Panc1 (cell line): ENCODE measurements around the gene RFTN1. TPM values are rescaled to one million over a fixed set of nuclear protein-coding genes. Genes with fewer than 3 reads are reported as not detected.

Experiments used
- ATAC-seq: fragments of 200-7000 bp; cut with Tn5 transposase; 2 replicates; pipeline ENCODE4 v1.9.1; 2020; ENCODE audit warnings: mild to moderate bottlenecking, moderate library complexity
- BruUV-seq: library from RNA; stranded (reverse); fragments of 400-500 nt; replicated peaks from 2 replicates; lab custom pipeline; 2021; lab: Mats Ljungman, UMichigan
- CTCF ChIA-PET: fragments of 300-600 bp; sonication (Branson Sonifier 250); formaldehyde crosslinking; loops from one replicate; lab custom pipeline; 2022; ENCODE audit warnings: antibody characterized with exemption; lab: Charles Lee
- POLR2A ChIA-PET: fragments of 300-600 bp; sonication (Branson Sonifier 250); formaldehyde crosslinking; loops from one replicate; lab custom pipeline; 2022; ENCODE audit warnings: antibody characterized with exemption; lab: Charles Lee
- DNase-seq: peaks from one replicate; pipeline ENCODE4 v3.0.0-alpha.2; 2010; ENCODE audit warnings: low read depth, low spot score
- H3K27ac ChIP-seq: 2 replicates; pipeline ENCODE4 v1.5.1; 2011; ENCODE audit warnings: mild to moderate bottlenecking, low read length, inconsistent platforms
- H3K27me3 ChIP-seq: fragments of 200-500 bp; sonication (Bioruptor generic); 2 replicates; pipeline ENCODE4 v1.6.0; 2014; ENCODE audit warnings: low read length, inconsistent platforms; ENCODE audit not compliant: control insufficient read depth, insufficient read depth
- H3K36me3 ChIP-seq: fragments of 200-500 bp; sonication (Bioruptor generic); 2 replicates; pipeline ENCODE4 v1.5.1; 2014; ENCODE audit warnings: inconsistent platforms, mild to moderate bottlenecking, low read length, moderate library complexity; ENCODE audit not compliant: control insufficient read depth, insufficient read depth
- H3K4me1 ChIP-seq: 2 replicates; pipeline ENCODE4 v1.5.1; 2011; ENCODE audit warnings: inconsistent platforms, mild to moderate bottlenecking, low read length, moderate library complexity; ENCODE audit not compliant: control insufficient read depth, insufficient read depth
- H3K4me3 ChIP-seq, 2 experiments: 2 replicates each; pipeline ENCODE4 v1.5.1; 2011 to 2012; ENCODE audit warnings: low read depth in 2 of 2, low read length in 2 of 2, mild to moderate bottlenecking in 2 of 2, inconsistent platforms in 1 of 2, moderate library complexity in 1 of 2
- H3K9me3 ChIP-seq: fragments of 200-500 bp; sonication (Bioruptor generic); 2 replicates; pipeline ENCODE4 v1.5.1; 2014; ENCODE audit warnings: low read depth, mild to moderate bottlenecking, inconsistent platforms, low read length, moderate library complexity; ENCODE audit not compliant: control insufficient read depth, insufficient read depth
- POLR2AphosphoS5 ChIP-seq: IDR thresholded peaks from 2 replicates; pipeline ENCODE4 v1.6.1; 2012; ENCODE audit warnings: mild to moderate bottlenecking, low read depth, low read length, moderate library complexity
- REST ChIP-seq, 2 experiments: IDR thresholded peaks; 2 replicates each; pipeline ENCODE4 v1.6.1; 2011 to 2012; ENCODE audit warnings: low read depth in 2 of 2, control low read depth in 1 of 2, low read length in 1 of 2, mild to moderate bottlenecking in 1 of 2, moderate library complexity in 1 of 2; ENCODE audit not compliant: insufficient read depth in 1 of 2
- SIN3A ChIP-seq: IDR thresholded peaks from 2 replicates; pipeline ENCODE4 v1.6.1; 2012; ENCODE audit warnings: low read depth, mild to moderate bottlenecking, low read length, moderate library complexity, borderline replicate concordance; ENCODE audit not compliant: insufficient read depth
- TCF7L2 ChIP-seq: IDR thresholded peaks from 2 replicates; pipeline ENCODE4 v1.6.1; 2011; ENCODE audit warnings: mild to moderate bottlenecking, low read depth, low read length, inconsistent platforms
- in situ Hi-C: cut with HindIII; loops from 2 replicates; pipeline ENCODE4 v1.10.0; 2016; ENCODE audit warnings: low sequenced_read_pairs, low pct_unique_long_range_greater_than_20kb
- intact Hi-C: fragments of 100-400 bp; cut with micrococcal nuclease; formaldehyde crosslinking; loops from one replicate; pipeline ENCODE4 v1.10.0; 2022; ENCODE audit not compliant: unreplicated experiment
- total RNA-seq: library from RNA; stranded (reverse); gene quantifications from one replicate; pipeline ENCODE4 v1.2.1, GENCODE V29; 2021; ENCODE audit not compliant: unreplicated experiment
- TF ChIP-seq, protein P1 (sequence below): fragments of 450-650 bp; IDR thresholded peaks from 2 replicates; pipeline ENCODE4 v1.5.1; 2017; ENCODE audit warnings: mild to moderate bottlenecking

Gene RFTN1
- total RNA-seq, 1 experiment from 2014 or later: 0.90 TPM

DNA sequence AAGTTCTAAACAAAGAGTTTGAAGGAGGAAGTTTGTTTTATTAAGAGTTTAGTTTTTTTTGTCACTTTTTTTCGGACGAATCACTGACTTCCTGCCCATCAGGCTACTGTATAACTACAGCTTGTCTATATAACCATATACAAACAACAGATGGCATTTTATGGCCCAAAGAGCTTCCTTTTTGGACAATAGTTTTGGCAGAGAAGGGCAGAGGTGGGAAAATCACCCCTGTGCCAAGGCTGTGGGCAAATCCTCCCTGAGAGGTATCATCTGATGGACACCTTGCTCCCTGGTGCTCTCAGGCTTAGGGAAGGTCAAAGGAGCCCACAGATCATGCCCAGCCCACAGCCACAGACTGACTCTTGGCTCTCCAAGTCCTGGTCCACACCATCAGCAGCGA lies 135.1 kb downstream of the RFTN1 start:
- H3K4me3 ChIP-seq: no peak overlapping the region
- no peaks in the 10 kb centered on the region for H3K4me1 ChIP-seq
- in situ Hi-C loops: no loop called here
- H3K27ac ChIP-seq: no peak overlapping the region
- POLR2A ChIA-PET: no interaction called here
- ATAC-seq: no peak
- no peaks in the 10 kb centered on the region for H3K36me3 ChIP-seq
- CTCF ChIA-PET: no interaction called here
- DNase-seq: no peak
- no peak for TF ChIP-seq TCF7L2
- TF ChIP-seq REST (IDR thresholded peaks at IDR 0.05; ENCODE audit: insufficient read depth in 1 of 2, low read depth in 2 of 2, low read length in 1 of 2): no peak
- TF ChIP-seq, protein P1, sequence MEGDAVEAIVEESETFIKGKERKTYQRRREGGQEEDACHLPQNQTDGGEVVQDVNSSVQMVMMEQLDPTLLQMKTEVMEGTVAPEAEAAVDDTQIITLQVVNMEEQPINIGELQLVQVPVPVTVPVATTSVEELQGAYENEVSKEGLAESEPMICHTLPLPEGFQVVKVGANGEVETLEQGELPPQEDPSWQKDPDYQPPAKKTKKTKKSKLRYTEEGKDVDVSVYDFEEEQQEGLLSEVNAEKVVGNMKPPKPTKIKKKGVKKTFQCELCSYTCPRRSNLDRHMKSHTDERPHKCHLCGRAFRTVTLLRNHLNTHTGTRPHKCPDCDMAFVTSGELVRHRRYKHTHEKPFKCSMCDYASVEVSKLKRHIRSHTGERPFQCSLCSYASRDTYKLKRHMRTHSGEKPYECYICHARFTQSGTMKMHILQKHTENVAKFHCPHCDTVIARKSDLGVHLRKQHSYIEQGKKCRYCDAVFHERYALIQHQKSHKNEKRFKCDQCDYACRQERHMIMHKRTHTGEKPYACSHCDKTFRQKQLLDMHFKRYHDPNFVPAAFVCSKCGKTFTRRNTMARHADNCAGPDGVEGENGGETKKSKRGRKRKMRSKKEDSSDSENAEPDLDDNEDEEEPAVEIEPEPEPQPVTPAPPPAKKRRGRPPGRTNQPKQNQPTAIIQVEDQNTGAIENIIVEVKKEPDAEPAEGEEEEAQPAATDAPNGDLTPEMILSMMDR: no peak
- no peak for TF ChIP-seq POLR2AphosphoS5
- no peak for TF ChIP-seq SIN3A
- intact Hi-C loops: no loop called here
- no TSS peak for BruUV-seq
- H3K9me3 ChIP-seq: no peaks in the 10 kb centered on the region
- H3K27me3 ChIP-seq: no peaks in the 10 kb centered on the region

DNA sequence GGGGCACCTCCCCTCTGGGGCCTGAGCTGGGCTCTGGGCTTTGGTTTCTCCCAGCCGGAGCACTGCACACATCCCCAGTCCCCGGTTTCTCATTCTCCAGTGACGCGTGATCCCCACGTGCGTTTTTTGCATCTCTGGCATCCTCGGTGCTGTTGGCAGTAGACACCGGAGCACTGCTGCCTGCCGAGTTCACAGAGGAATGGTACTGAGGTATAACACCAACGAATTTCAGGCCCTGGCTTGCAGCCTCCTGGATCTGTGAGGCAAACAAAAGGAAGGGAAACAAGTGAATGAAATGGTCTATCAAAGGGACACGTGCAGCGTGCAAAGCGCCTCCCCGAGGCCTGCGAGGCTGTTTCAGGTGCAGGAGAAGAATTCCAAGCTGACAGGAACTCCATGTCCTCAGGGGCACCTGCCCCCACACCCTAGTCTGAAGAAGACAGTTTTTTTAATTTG lies 135.6 kb downstream of the RFTN1 start:
- H3K27me3 ChIP-seq: no peaks in the 10 kb centered on the region
- in situ Hi-C loops: no loop called here
- BruUV-seq: no TSS peak
- intact Hi-C loops: no loop called here
- no peaks in the 10 kb centered on the region for H3K4me1 ChIP-seq
- CTCF ChIA-PET: no interaction called here
- TF ChIP-seq POLR2AphosphoS5 (no peak), SIN3A (no peak), TCF7L2 (no peak), REST (IDR thresholded peaks at IDR 0.05; ENCODE audit: insufficient read depth in 1 of 2, low read depth in 2 of 2, low read length in 1 of 2) (no peak)
- TF ChIP-seq, protein P1: no peak
- no peak overlapping the region for H3K4me3 ChIP-seq
- no peaks in the 10 kb centered on the region for H3K36me3 ChIP-seq
- POLR2A ChIA-PET: no interaction called here
- ATAC-seq (no peak), DNase-seq (no peak)
- no peaks in the 10 kb centered on the region for H3K9me3 ChIP-seq
- H3K27ac ChIP-seq: no peak overlapping the region
